Keratinocyte (primary cell): ENCODE data around the gene LAMA2. TPM values are rescaled to one million over a fixed set of nuclear protein-coding genes. Genes with fewer than 3 reads are reported as not detected.
A peak's percentile ranks its signal among the peaks of the same experiment; 100 is the strongest.
"Not testable (repeated sequence)": the region's sequence is repeated elsewhere in the genome, so short reads cannot be mapped to it uniquely, and the experiment has no call there.

Experiments
- DNase-seq: peaks from one replicate; pipeline ENCODE4 v3.0.0-alpha.2; 2011; ENCODE audit warnings: low read depth, missing footprints, low spot score
- FAIRE-seq: peaks from 2 replicates; lab custom pipeline; 2011; peaks lifted over from hg19 to GRCh38; lab: Jason Lieb, UNC
- H2AFZ ChIP-seq: 2 replicates; pipeline ENCODE4 v1.6.0; 2012; ENCODE audit warnings: low read length, control low read depth, inconsistent platforms; ENCODE audit not compliant: control insufficient read depth
- H3K27ac ChIP-seq: 2 replicates; pipeline ENCODE4 v1.5.1; 2011; ENCODE audit warnings: low read length; ENCODE audit not compliant: control insufficient read depth, insufficient read depth
- H3K27me3 ChIP-seq: 3 replicates; pipeline ENCODE4 v1.6.0; 2011; ENCODE audit warnings: low read length; ENCODE audit not compliant: control insufficient read depth, insufficient read depth; ENCODE audit errors: extremely low read depth
- H3K36me3 ChIP-seq, 2 experiments: 2 replicates in 1 of 2; 3 replicates in 1 of 2; pipeline ENCODE4 v1.5.1; 2011; ENCODE audit warnings: low read length in 2 of 2, mild to moderate bottlenecking in 1 of 2; ENCODE audit not compliant: control insufficient read depth in 2 of 2, insufficient read depth in 2 of 2; ENCODE audit errors: extremely low read depth in 1 of 2
- H3K4me1 ChIP-seq: 3 replicates; pipeline ENCODE4 v1.5.1; 2011; ENCODE audit warnings: low read length; ENCODE audit not compliant: control insufficient read depth, insufficient read depth; ENCODE audit errors: extremely low read depth
- H3K4me2 ChIP-seq: 3 replicates; pipeline ENCODE4 v1.6.0; 2011; ENCODE audit warnings: low read depth, low read length; ENCODE audit not compliant: control insufficient read depth, insufficient read depth; ENCODE audit errors: extremely low read depth
- H3K4me3 ChIP-seq, 3 experiments: fragments of 200-600 bp in 1 of 3; sonication (generic) in 1 of 3; 2 replicates in 2 of 3; 3 replicates in 1 of 3; pipeline ENCODE4 v1.5.1; 2011 to 2016; ENCODE audit warnings: low read length in 3 of 3, mild to moderate bottlenecking in 3 of 3, control low read depth in 2 of 3, inconsistent platforms in 1 of 3, low read depth in 1 of 3, mixed read lengths in 1 of 3, mixed run types in 1 of 3, moderate library complexity in 1 of 3; ENCODE audit not compliant: control insufficient read depth in 2 of 3, insufficient read depth in 2 of 3; ENCODE audit errors: extremely low read depth in 1 of 3
- H3K79me2 ChIP-seq: 2 replicates; pipeline ENCODE4 v1.6.0; 2012; ENCODE audit warnings: low read length; ENCODE audit not compliant: control insufficient read depth, insufficient read depth
- H3K9ac ChIP-seq: 3 replicates; pipeline ENCODE4 v1.6.0; 2011; ENCODE audit warnings: low read length; ENCODE audit not compliant: control insufficient read depth, insufficient read depth; ENCODE audit errors: extremely low read depth
- H3K9me1 ChIP-seq: 3 replicates; pipeline ENCODE4 v1.6.0; 2011; ENCODE audit warnings: low read length; ENCODE audit not compliant: control insufficient read depth, insufficient read depth; ENCODE audit errors: extremely low read depth
- H3K9me3 ChIP-seq: 2 replicates; pipeline ENCODE4 v1.5.1; 2012; ENCODE audit warnings: low read depth, low read length; ENCODE audit not compliant: control insufficient read depth
- H4K20me1 ChIP-seq: 3 replicates; pipeline ENCODE4 v1.6.0; 2011; ENCODE audit warnings: low read length; ENCODE audit not compliant: control insufficient read depth, insufficient read depth; ENCODE audit errors: extremely low read depth
- CTCF ChIP-seq, 3 experiments: IDR thresholded peaks in 1 of 3; conservative IDR thresholded peaks in 1 of 3; optimal IDR thresholded peaks in 1 of 3; 2 replicates in 2 of 3; 3 replicates in 1 of 3; pipeline versions ENCODE3 to v1.5.1; 2011; ENCODE audit warnings: low read length in 3 of 3, mild to moderate bottlenecking in 3 of 3, moderate library complexity in 2 of 3, control low read depth in 1 of 3, inconsistent platforms in 1 of 3; ENCODE audit not compliant: insufficient read depth in 2 of 3; ENCODE audit errors: extremely low read depth in 1 of 3
- EZH2 ChIP-seq: IDR thresholded peaks from one replicate; pipeline ENCODE4 v1.6.1; 2012; ENCODE audit warnings: inconsistent platforms, mild to moderate bottlenecking, low read length, moderate library complexity
- dilution Hi-C: fragments of 300-500 bp; cut with MboI; formaldehyde crosslinking; loops from one replicate; pipeline ENCODE4 v1.7.0; 2020; ENCODE audit warnings: low sequenced_read_pairs; ENCODE audit not compliant: extremely low pct_ligation_motif_present
- polyA plus RNA-seq, 5 experiments: library from polyadenylated mRNA; depleted of rRNA in 3 of 5; stranded (reverse) in 3 of 5; stranded (forward) in 1 of 5; unstranded in 1 of 5; fragments of >200 nt; gene quantifications; 1 replicate in 1 of 5; 2 replicates in 3 of 5; 3 replicates in 1 of 5; pipeline versions ENCODE4 v1.2.1 to v1.2.3, GENCODE V29; 2011 to 2012; ENCODE audit warnings: missing spikeins in 2 of 5, low read depth in 1 of 5, low replicate concordance in 1 of 5

The LAMA2 gene
- polyA plus RNA-seq, 1 donor (not counting 4 experiments of a cell fraction or from before 2014, with no cell fraction given): 1.4 TPM

GRCh38 chr6:129163551-129163950 lies 280.6 kb downstream of the LAMA2 start:
- Histone ChIP-seq H3K79me2 (no peaks in the 10 kb centered on the region), H3K36me3 (no peaks in the 10 kb centered on the region), H3K27me3 (no peaks in the 10 kb centered on the region), H4K20me1 (no peaks in the 10 kb centered on the region), H3K9me1 (no peaks in the 10 kb centered on the region), H3K4me3 (no peak overlapping the region), H2AFZ (no peak overlapping the region), H3K9ac (no peak overlapping the region), H3K4me1 (no peaks in the 10 kb centered on the region), H3K9me3 (no peaks in the 10 kb centered on the region), H3K4me2 (no peak overlapping the region), H3K27ac (no peak overlapping the region)
- dilution Hi-C loops: no loop called here
- FAIRE-seq (no peak), DNase-seq (no peak)
- no peak for TF ChIP-seq CTCF (optimal IDR thresholded peaks at IDR 0.05 in 1 of 3, IDR thresholded peaks at IDR 0.05 in 1 of 3, conservative IDR thresholded peaks at IDR 0.05 in 1 of 3; ENCODE audit: extremely low read depth in 1 of 3, insufficient read depth in 2 of 3, low read length in 3 of 3)
- no peak for TF ChIP-seq EZH2

- Histone ChIP-seq H4K20me1 (no peaks in the 10 kb centered on the region), H3K27ac (no peak overlapping the region), H2AFZ (no peak overlapping the region), H3K9me1 (no peaks in the 10 kb centered on the region), H3K36me3 (no peaks in the 10 kb centered on the region), H3K9ac (no peak overlapping the region), H3K79me2 (no peaks in the 10 kb centered on the region), H3K9me3 (no peaks in the 10 kb centered on the region), H3K4me3 (no peak overlapping the region), H3K4me1 (no peaks in the 10 kb centered on the region), H3K27me3 (no peaks in the 10 kb centered on the region), H3K4me2 (no peak overlapping the region)
- DNase-seq: no peak
- TF ChIP-seq EZH2 (no peak), CTCF (optimal IDR thresholded peaks at IDR 0.05 in 1 of 3, IDR thresholded peaks at IDR 0.05 in 1 of 3, conservative IDR thresholded peaks at IDR 0.05 in 1 of 3; ENCODE audit: extremely low read depth in 1 of 3, insufficient read depth in 2 of 3, low read length in 3 of 3) (no peak)
- dilution Hi-C loops: no loop called here
- FAIRE-seq: no peak
Measured at GRCh38 chr6:129164032-129164431, 281.1 kb downstream of the LAMA2 start.

- H3K9me3 ChIP-seq, H2AFZ ChIP-seq, H3K27me3 ChIP-seq, H3K4me1 ChIP-seq, H3K9ac ChIP-seq, H3K4me2 ChIP-seq, dilution Hi-C loops, FAIRE-seq, H3K36me3 ChIP-seq, H3K79me2 ChIP-seq, H3K9me1 ChIP-seq, H3K27ac ChIP-seq, DNase-seq, H4K20me1 ChIP-seq: not testable (repeated sequence)
- H3K4me3 ChIP-seq: peak overlapping the region in 1 of 3 experiments; percentile 34
Measured at GRCh38 chr6:129172279-129172995, 289.5 kb downstream of the LAMA2 start.
